HTR-8/SVneo (cell line): ENCODE measurements around the gene RPL18.
"Not testable (repeated sequence)": the region's sequence is repeated elsewhere in the genome, so short reads cannot be mapped to it uniquely, and the experiment has no call there.

Source experiments
- DNase-seq: peaks from one replicate; pipeline ENCODE4 v3.0.0; 2011; ENCODE audit warnings: low spot score, mixed read lengths; ENCODE audit not compliant: insufficient read length
- FAIRE-seq: peaks from 2 replicates; lab custom pipeline; 2011; peaks lifted over from hg19 to GRCh38; lab: Jason Lieb, UNC

Gene RPL18

GRCh38 chr19:48618916-48619691, at the start of gene RPL18, which contains the start of gene SPHK2:
Gene RPL18, minus strand, starts transcription at chr19:48619178. Its CDS starts 35 bp downstream, at chr19:48619143.
Gene SPHK2, plus strand, starts transcription at chr19:48619506. Its CDS starts 1,009 bp downstream, at chr19:48620515.
- FAIRE-seq, result peak; percentile 94
- peak; percentile 95 for DNase-seq

DNA sequence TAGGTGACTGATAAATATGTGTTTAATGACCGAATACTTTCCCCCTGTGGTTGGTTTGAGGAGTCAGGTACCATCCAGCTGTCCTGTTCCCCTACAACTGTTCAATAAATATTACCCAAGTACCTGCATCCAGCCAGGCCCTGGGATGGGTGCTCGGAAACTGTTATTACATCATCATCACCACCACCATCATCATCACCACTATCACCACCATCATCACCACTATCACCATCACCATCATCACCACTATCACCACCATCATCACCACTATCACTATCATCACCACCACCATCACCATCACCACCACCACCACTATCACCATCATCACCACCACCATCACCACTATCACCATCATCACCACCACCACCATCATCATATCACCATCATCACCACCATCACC, 49.8 kb upstream of the RPL18 start:
- FAIRE-seq, result peak; percentile 100

DNA sequence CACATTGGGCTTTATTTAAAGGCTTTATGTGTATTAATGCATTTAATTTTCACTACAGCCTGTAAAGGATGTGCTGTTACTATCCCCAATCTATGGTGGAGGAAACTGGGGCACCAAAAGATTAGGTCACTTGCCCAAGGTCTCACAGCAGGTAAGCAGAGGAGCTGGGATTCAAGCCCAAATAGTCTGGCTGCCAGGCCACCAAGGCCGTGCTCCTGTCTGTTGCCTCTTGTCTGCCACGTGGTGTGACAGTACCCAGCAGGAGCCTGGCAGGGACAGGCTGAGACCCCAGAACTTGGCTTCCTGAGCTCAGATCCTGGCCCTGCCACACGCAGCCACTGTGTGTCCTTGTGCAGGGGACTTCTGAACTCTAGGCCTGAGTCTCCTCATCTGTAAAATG, 49.4 kb upstream of the RPL18 start:
- DNase-seq, result no peak
- FAIRE-seq, result no peak

More for the DNA sequence above, 49.8 kb upstream of the RPL18 start:
- no peak for DNase-seq

DNA sequence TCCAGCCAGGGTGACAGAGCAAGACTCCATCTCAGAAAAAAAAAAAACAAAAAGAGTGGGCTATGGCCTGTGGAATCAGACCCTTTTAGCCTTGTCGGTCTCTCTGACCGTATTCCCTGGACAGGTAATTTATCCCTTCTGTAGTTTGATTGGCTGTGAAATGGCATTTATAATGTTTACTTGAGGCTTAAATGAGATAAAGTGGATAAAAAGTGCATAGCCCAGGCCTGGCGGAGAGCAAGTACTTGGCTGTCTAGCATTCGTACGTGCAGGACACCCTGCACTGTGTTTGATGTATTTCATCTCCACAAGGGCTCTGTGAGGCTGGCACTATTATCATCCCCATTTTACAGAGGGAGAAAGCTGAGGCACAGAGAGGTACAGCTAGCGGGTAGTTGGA, 46.8 kb upstream of the RPL18 start:
- FAIRE-seq (no peak), DNase-seq (no peak)

DNA sequence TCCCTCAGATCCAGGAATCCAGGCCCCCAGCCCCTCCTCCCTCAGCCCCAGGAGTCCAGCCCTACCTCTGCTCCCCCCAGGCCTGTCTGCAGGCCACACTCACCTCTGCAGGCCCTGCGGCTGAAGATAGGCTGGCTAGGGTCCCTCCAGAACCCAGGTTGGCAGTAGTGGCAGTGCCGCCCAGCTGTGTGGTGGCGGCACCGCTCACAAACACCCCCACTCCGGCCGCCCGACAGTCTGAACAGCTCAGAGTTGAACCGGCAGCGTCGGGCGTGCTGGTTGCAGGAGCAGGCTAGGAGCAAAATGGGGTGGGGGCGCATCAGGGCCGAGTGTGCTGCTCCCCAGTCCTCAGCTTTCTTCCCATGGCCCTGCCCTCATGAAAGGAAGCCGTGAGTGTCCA, 45.5 kb upstream of the RPL18 start:
- no peak for FAIRE-seq

DNA sequence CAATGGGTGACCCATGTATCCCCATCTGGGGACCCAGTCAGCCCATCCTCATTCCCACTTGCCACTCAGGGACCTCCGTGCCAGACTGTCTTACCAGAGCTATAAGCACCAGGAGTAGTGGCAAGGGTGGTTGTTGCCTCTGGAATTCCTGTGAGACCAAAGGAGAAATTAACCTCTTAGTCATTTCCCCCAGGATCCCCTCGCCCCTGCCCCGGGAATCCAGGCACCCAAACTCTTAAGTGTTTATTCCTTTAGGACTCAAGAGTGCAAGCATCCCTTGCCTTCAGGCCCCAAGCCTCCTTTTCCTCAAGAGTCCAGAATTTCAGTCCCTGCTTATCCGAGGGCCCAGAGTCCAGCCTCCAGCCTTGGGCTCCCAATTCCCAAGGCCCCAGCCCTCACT, 44.7 kb upstream of the RPL18 start:
- DNase-seq (no peak), FAIRE-seq (no peak)

More for the DNA sequence above, 45.5 kb upstream of the RPL18 start:
- DNase-seq, result no peak

- FAIRE-seq, result no peak
Measured at GRCh38 chr19:48661711-48662090, 42.7 kb upstream of the RPL18 start.

GRCh38 chr19:48660852-48661710, 42.1 kb upstream of the RPL18 start:
- peak; percentile 86 for FAIRE-seq
- peak; percentile 88 for DNase-seq

More at GRCh38 chr19:48661711-48662090, 42.7 kb upstream of the RPL18 start:
- no peak for DNase-seq

GRCh38 chr19:48659768-48660167, 40.8 kb upstream of the RPL18 start:
- DNase-seq (no peak), FAIRE-seq (peak; percentile 20)

- DNase-seq, result no peak
- FAIRE-seq, result no peak
Measured at GRCh38 chr19:48658483-48658882, 39.5 kb upstream of the RPL18 start.

DNA sequence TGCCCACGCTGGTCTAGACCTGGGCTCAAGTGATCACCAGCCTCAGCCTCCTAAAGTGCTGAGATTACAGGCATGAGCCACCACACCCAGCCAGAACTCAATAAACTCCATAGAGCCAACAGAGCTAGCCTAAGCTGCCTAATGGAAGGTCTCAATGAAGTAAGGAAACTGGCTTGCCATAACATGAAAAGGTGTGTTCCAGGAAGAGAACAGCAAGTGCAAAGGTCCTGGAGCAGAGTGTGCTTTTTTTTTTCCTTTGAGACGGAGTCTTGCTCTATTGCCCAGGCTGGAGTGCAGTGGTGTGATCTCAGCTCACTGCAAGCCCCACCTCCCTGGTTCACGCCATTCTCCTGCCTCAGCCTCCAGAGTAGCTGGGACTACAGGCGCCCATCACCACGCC, 38.9 kb upstream of the RPL18 start:
- not testable (repeated sequence) for DNase-seq, FAIRE-seq

GRCh38 chr19:48656840-48657474, 38.0 kb upstream of the RPL18 start:
- DNase-seq (peak; percentile 75), FAIRE-seq (peak; percentile 78)

GRCh38 chr19:48654299-48655059, 35.5 kb upstream of the RPL18 start:
- DNase-seq, result no peak
- no peak for FAIRE-seq

DNA sequence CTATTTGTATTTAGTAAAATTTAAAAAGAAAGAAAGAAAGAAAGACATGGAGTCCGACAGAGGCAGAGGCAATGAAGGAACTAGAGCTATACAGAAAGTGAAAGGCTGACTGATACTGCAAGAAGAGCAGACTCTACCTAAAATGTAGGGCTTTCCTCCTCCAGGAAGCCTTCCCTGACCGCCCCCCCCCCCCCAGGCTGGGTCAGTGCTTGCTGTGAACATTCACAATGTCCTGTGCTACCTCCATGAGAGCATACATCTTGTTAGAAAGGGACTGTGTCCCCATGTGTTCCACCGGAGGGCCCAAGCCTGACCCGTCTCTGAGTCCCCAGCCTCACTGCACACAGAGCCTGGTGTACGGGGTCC, 32.7 kb upstream of the RPL18 start:
- FAIRE-seq (no peak), DNase-seq (no peak)

DNA sequence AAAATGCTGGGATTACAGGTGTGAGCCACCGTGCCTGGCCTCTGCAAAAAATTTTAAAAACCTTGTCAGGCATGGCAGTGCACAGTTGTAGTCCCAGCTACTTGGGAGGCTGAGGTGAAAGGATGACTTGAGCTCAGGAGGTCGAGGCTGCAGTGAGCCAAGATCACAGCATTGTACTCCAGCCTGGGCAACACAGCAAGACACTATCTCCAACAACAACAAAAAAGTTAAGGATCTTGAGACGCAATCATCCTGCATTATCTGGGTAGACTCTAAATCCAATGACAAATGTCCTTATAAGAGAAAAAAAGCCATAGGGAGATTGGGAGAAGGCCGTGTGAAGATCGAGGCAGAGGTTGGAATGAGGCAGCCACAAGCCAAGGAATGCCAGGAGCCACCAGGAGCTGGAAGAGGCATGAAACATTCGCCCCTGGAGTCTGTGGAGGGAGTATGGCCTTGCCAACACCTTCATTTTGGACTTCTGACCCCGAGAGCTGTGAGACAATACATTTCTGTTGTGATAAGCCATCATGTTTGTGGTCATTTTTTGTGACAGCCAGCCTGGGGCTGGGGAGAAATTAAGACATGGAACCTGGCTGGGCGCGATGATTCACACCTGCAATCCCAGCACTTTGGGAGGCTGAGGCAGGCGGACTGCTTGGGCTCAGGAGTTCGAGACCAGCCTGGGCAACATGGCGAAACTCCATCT, 32.1 kb upstream of the RPL18 start:
- DNase-seq (no peak), FAIRE-seq (no peak)

- FAIRE-seq (no peak), DNase-seq (no peak)
Measured at GRCh38 chr19:48648134-48648533, 29.2 kb upstream of the RPL18 start.

DNA sequence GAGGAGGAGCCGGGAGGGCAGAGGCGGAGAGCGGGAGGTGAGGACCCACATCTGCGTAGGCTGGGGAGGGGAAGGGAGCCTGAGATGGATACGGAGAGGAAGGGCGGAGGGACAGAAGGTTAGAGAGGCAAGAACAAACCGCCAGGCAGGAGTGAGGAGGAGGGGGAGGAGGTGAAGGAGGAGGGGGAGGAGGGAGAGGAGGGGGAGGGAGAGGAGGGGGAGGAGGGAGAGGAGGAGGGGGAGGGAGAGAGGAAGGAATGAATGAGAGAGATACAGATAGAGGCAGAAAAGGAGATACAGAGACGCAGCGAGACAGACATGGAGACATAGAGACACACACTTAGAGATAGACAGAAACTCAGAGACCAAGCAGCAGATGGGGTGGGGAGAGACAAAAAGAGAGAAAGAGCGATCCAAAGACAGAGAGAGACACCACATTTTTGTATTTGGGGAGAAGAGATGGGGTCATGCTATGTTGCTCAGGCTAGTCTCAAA, 27.8 kb upstream of the RPL18 start:
- DNase-seq (no peak), FAIRE-seq (peak; percentile 55)

GRCh38 chr19:48646001-48646721, 27.2 kb upstream of the RPL18 start, which contains the start of gene CA11:
Gene CA11, minus strand, starts transcription at chr19:48646187. Its CDS starts 555 bp downstream, at chr19:48645632.
- FAIRE-seq, result no peak
- DNase-seq, result peak; percentile 92
